ENCODE data around the gene IFT43. TPM values are rescaled to one million over a fixed set of nuclear protein-coding genes. Genes with fewer than 3 reads are reported as not detected.

The IFT43 gene
- total and polyA plus RNA-seq, 2 donors (not counting 3 experiments of a cell fraction or from before 2014, with no cell fraction given), result 22.3 to 39.0 TPM

DNA sequence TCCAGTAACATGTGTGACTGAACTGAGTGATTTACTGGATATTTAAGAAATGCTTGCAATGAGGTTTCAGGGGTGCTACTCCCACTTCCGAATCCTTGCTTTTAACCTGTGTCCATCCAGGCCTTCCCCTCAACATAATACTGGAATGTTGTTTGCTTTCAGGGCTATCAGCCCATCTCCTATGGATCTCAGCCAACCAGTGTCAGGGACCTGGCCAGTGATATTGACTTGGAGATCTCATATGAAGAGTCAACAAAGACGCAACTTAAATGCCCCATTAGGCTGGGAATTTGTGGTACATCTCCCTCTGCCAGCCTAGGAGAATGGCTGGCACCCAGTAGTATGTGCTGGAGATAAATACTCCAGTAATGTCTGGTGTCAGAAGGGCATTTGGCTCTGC, 889 bp upstream of the IFT43 start:
- FAIRE-seq, result no peak
- dilution Hi-C loops (cut with MboI; ENCODE audit: extremely low pct_ligation_motif_present, low sequenced_read_pairs) (loop anchor here (25.0 kb wide), 1 partner anchor 272 kb away; no protein-coding TSS in a partner anchor), intact Hi-C loops (cut with micrococcal nuclease) (loop anchor here (5.0 kb wide), 3 partner anchors 168 to 403 kb away; partner anchors contain the start of gene GPATCH2L)
- Histone ChIP-seq H3K9ac (replicated peaks; ENCODE audit: extremely low read depth, insufficient read depth, low read length) (no peak overlapping the region), H3K4me3 (replicated peaks in 1 of 3; ENCODE audit: insufficient read depth in 1 of 3, low read depth in 1 of 3, low read length in 3 of 3) (no peak overlapping the region), H2AFZ (ENCODE audit: low read depth, low read length) (no peak overlapping the region), H3K9me3 (replicated peaks; ENCODE audit: control insufficient read depth, insufficient read depth, low read length) (no peaks in the 10 kb centered on the region), H3K36me3 (ENCODE audit: control insufficient read depth in 2 of 2, extremely low read depth in 1 of 2, insufficient read depth in 2 of 2, low read length in 2 of 2) (no peaks in the 10 kb centered on the region), H3K27ac (ENCODE audit: insufficient read depth, low read depth, low read length) (no peak overlapping the region), H3K79me2 (ENCODE audit: control insufficient read depth, insufficient read depth, low read length) (no peaks in the 10 kb centered on the region), H3K4me2 (ENCODE audit: insufficient read depth, low read length) (no peak overlapping the region), H3K4me1 (ENCODE audit: control insufficient read depth, extremely low read depth, insufficient read depth, low read length) (peaks cover 48% of the 10 kb centered on the region), H3K27me3 (ENCODE audit: control insufficient read depth in 2 of 2, insufficient read depth in 2 of 2, low read length in 2 of 2) (no peaks in the 10 kb centered on the region), H4K20me1 (replicated peaks; ENCODE audit: control insufficient read depth, extremely low read depth, insufficient read depth, low read length) (no peaks in the 10 kb centered on the region), H3K9me1 (replicated peaks; ENCODE audit: control insufficient read depth, extremely low read depth, insufficient read depth, low read length) (no peaks in the 10 kb centered on the region)
- CTCF ChIA-PET, result interaction anchor here (1.3 to 12.4 kb wide), 4 partner anchors 78 to 273 kb away, joined by 3 to 617 read pairs (median 104); no protein-coding TSS in a partner anchor
- POLR2A ChIA-PET, result no interaction called here
- no TSS peak for BruUV-seq (replicated peaks)
- DNase-seq (ENCODE audit: low read depth, low spot score), result no peak
- no peak for TF ChIP-seq GATA2 (IDR thresholded peaks at IDR 0.05; ENCODE audit: insufficient read depth, insufficient read length, low read depth, low read length)
- TF ChIP-seq, protein P1, sequence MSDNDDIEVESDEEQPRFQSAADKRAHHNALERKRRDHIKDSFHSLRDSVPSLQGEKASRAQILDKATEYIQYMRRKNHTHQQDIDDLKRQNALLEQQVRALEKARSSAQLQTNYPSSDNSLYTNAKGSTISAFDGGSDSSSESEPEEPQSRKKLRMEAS (IDR thresholded peaks at IDR 0.05; ENCODE audit: insufficient read depth, insufficient read length), result no peak
- no peak for TF ChIP-seq EZH2 (IDR thresholded peaks at IDR 0.05; ENCODE audit: borderline replicate concordance, low read depth, low read length, severe bottlenecking)
- TF ChIP-seq, protein P2, sequence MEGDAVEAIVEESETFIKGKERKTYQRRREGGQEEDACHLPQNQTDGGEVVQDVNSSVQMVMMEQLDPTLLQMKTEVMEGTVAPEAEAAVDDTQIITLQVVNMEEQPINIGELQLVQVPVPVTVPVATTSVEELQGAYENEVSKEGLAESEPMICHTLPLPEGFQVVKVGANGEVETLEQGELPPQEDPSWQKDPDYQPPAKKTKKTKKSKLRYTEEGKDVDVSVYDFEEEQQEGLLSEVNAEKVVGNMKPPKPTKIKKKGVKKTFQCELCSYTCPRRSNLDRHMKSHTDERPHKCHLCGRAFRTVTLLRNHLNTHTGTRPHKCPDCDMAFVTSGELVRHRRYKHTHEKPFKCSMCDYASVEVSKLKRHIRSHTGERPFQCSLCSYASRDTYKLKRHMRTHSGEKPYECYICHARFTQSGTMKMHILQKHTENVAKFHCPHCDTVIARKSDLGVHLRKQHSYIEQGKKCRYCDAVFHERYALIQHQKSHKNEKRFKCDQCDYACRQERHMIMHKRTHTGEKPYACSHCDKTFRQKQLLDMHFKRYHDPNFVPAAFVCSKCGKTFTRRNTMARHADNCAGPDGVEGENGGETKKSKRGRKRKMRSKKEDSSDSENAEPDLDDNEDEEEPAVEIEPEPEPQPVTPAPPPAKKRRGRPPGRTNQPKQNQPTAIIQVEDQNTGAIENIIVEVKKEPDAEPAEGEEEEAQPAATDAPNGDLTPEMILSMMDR (IDR thresholded peaks at IDR 0.05; ENCODE audit: extremely low read depth in 1 of 2, insufficient read depth in 1 of 2, low read depth in 1 of 2, low read length in 2 of 2), result no peak
- TF ChIP-seq FOS (IDR thresholded peaks at IDR 0.05; ENCODE audit: borderline replicate concordance, insufficient read depth, low read length), result no peak
- TF ChIP-seq POLR2A (IDR thresholded peaks at IDR 0.05; ENCODE audit: low read depth, low read length), result no peak
- TF ChIP-seq MYC (IDR thresholded peaks at IDR 0.05; ENCODE audit: low read depth, low read length), result no peak
- no peak for TF ChIP-seq JUN (IDR thresholded peaks at IDR 0.05; ENCODE audit: borderline replicate concordance, insufficient read depth, insufficient read length, low read depth)
- no peak for TF ChIP-seq POLR2AphosphoS5 (IDR thresholded peaks at IDR 0.05; ENCODE audit: insufficient read depth, low read depth, low read length)
